T-helper 17 cell (primary cell): ENCODE data around the gene NAALADL2. TPM values are rescaled to one million over a fixed set of nuclear protein-coding genes. Genes with fewer than 3 reads are reported as not detected.

ENCODE experiments used
- ATAC-seq: fragments of 150-1000 bp; cut with Tn5 transposase; 2 replicates; pipeline ENCODE4 v1.10.0; 2021; ENCODE audit warnings: mild to moderate bottlenecking, moderate library complexity
- DNase-seq, 3 donors: peaks; one replicate each; pipeline versions ENCODE4 v3.0.0 to v3.0.0-alpha.2; 2020 to 2021
- H3K9me3 ChIP-seq: one replicate; pipeline ENCODE4 v1.7.0; 2013; ENCODE audit warnings: low read length, mild to moderate bottlenecking; ENCODE audit not compliant: control insufficient read depth, poor library complexity, severe bottlenecking
- H3K27ac Mint-ChIP-seq: one replicate; pipeline ENCODE4 v1.8.0; 2022; ENCODE audit warnings: mild to moderate bottlenecking, moderate library complexity, mixed read lengths
- H3K27me3 Mint-ChIP-seq: one replicate; pipeline ENCODE4 v1.8.0; 2022; ENCODE audit warnings: mixed read lengths
- H3K36me3 Mint-ChIP-seq: one replicate; pipeline ENCODE4 v1.8.0; 2022; ENCODE audit warnings: low read depth, mixed read lengths
- H3K4me1 Mint-ChIP-seq: one replicate; pipeline ENCODE4 v1.8.0; 2022; ENCODE audit warnings: mild to moderate bottlenecking, mixed read lengths
- H3K4me3 Mint-ChIP-seq: one replicate; pipeline ENCODE4 v1.8.0; 2022; ENCODE audit warnings: mild to moderate bottlenecking, moderate library complexity, mixed read lengths
- total RNA-seq, 4 donors: library from RNA in 2 of 4; stranded (reverse) in 2 of 4; gene quantifications; one replicate each; pipeline ENCODE4 v1.2.3 and lab custom pipeline; 2022 to 2026

The NAALADL2 gene
- total RNA-seq, 2 donors from 2014 or later, result not detected

GRCh38 chr3:175732017-175732416 is 872.9 kb downstream of the NAALADL2 start:
- H3K27me3 Mint-ChIP-seq, result no peaks in the 10 kb centered on the region

GRCh38 chr3:175735866-175736265 is 876.7 kb downstream of the NAALADL2 start:
- ATAC-seq, result no peak
- no peaks in the 10 kb centered on the region for H3K27me3 Mint-ChIP-seq
- no peaks in the 10 kb centered on the region for H3K4me1 Mint-ChIP-seq
- no peak overlapping the region for H3K27ac Mint-ChIP-seq
- no peak overlapping the region for H3K4me3 Mint-ChIP-seq
- no peaks in the 10 kb centered on the region for H3K36me3 Mint-ChIP-seq
- H3K9me3 ChIP-seq, result no peaks in the 10 kb centered on the region
- no peak for DNase-seq

More at GRCh38 chr3:175732017-175732416, 872.9 kb downstream of the NAALADL2 start:
- H3K4me1 Mint-ChIP-seq, result no peaks in the 10 kb centered on the region
- no peak overlapping the region for H3K27ac Mint-ChIP-seq
- H3K9me3 ChIP-seq, result no peaks in the 10 kb centered on the region
- H3K4me3 Mint-ChIP-seq, result no peak overlapping the region
- DNase-seq (no peak), ATAC-seq (no peak)
- H3K36me3 Mint-ChIP-seq, result no peaks in the 10 kb centered on the region

GRCh38 chr3:175737646-175738572 is 878.8 kb downstream of the NAALADL2 start:
- H3K4me1 Mint-ChIP-seq, result no peaks in the 10 kb centered on the region
- DNase-seq (no peak), ATAC-seq (no peak)
- H3K9me3 ChIP-seq, result no peaks in the 10 kb centered on the region
- no peaks in the 10 kb centered on the region for H3K36me3 Mint-ChIP-seq
- no peak overlapping the region for H3K27ac Mint-ChIP-seq
- H3K27me3 Mint-ChIP-seq, result no peaks in the 10 kb centered on the region
- no peak overlapping the region for H3K4me3 Mint-ChIP-seq

GRCh38 chr3:175741951-175742350 is 882.8 kb downstream of the NAALADL2 start:
- ATAC-seq (no peak), DNase-seq (no peak)
- Mint-ChIP-seq H3K4me1 (no peaks in the 10 kb centered on the region), H3K27me3 (no peaks in the 10 kb centered on the region), H3K36me3 (no peaks in the 10 kb centered on the region), H3K4me3 (no peak overlapping the region), H3K27ac (no peak overlapping the region)
- H3K9me3 ChIP-seq, result no peaks in the 10 kb centered on the region

- no peak overlapping the region for H3K4me3 Mint-ChIP-seq
- H3K36me3 Mint-ChIP-seq, result no peaks in the 10 kb centered on the region
- no peaks in the 10 kb centered on the region for H3K27me3 Mint-ChIP-seq
- H3K27ac Mint-ChIP-seq, result no peak overlapping the region
- no peaks in the 10 kb centered on the region for H3K9me3 ChIP-seq
- DNase-seq (no peak), ATAC-seq (no peak)
- no peaks in the 10 kb centered on the region for H3K4me1 Mint-ChIP-seq
These were observed 884.7 kb downstream of the NAALADL2 start for GRCh38 chr3:175743733-175744400.

- no peaks in the 10 kb centered on the region for H3K9me3 ChIP-seq
- no peak overlapping the region for H3K4me3 Mint-ChIP-seq
- H3K27me3 Mint-ChIP-seq, result no peaks in the 10 kb centered on the region
- no peaks in the 10 kb centered on the region for H3K36me3 Mint-ChIP-seq
- no peaks in the 10 kb centered on the region for H3K4me1 Mint-ChIP-seq
- ATAC-seq (no peak), DNase-seq (no peak)
- no peak overlapping the region for H3K27ac Mint-ChIP-seq
These were observed 887.2 kb downstream of the NAALADL2 start for GRCh38 chr3:175746308-175746707.

GRCh38 chr3:175748087-175748730 is 889.1 kb downstream of the NAALADL2 start:
- no peaks in the 10 kb centered on the region for H3K9me3 ChIP-seq
- Mint-ChIP-seq H3K36me3 (no peaks in the 10 kb centered on the region), H3K4me3 (no peak overlapping the region), H3K27me3 (no peaks in the 10 kb centered on the region), H3K4me1 (no peaks in the 10 kb centered on the region), H3K27ac (no peak overlapping the region)
- DNase-seq (no peak), ATAC-seq (no peak)

GRCh38 chr3:175749981-175750380 is 890.8 kb downstream of the NAALADL2 start:
- H3K27ac Mint-ChIP-seq, result no peak overlapping the region
- no peaks in the 10 kb centered on the region for H3K4me1 Mint-ChIP-seq
- no peaks in the 10 kb centered on the region for H3K27me3 Mint-ChIP-seq
- no peaks in the 10 kb centered on the region for H3K9me3 ChIP-seq
- no peaks in the 10 kb centered on the region for H3K36me3 Mint-ChIP-seq
- DNase-seq (no peak), ATAC-seq (no peak)
- no peak overlapping the region for H3K4me3 Mint-ChIP-seq

GRCh38 chr3:175751089-175751488 is 892.0 kb downstream of the NAALADL2 start:
- H3K36me3 Mint-ChIP-seq, result no peaks in the 10 kb centered on the region
- ATAC-seq (no peak), DNase-seq (no peak)
- no peak overlapping the region for H3K4me3 Mint-ChIP-seq
- H3K4me1 Mint-ChIP-seq, result no peaks in the 10 kb centered on the region
- no peaks in the 10 kb centered on the region for H3K9me3 ChIP-seq
- H3K27me3 Mint-ChIP-seq, result no peaks in the 10 kb centered on the region
- no peak overlapping the region for H3K27ac Mint-ChIP-seq

- ATAC-seq (no peak), DNase-seq (no peak)
- H3K27me3 Mint-ChIP-seq, result no peaks in the 10 kb centered on the region
- H3K36me3 Mint-ChIP-seq, result no peaks in the 10 kb centered on the region
- no peaks in the 10 kb centered on the region for H3K9me3 ChIP-seq
- H3K4me1 Mint-ChIP-seq, result no peaks in the 10 kb centered on the region
- no peak overlapping the region for H3K27ac Mint-ChIP-seq
- no peak overlapping the region for H3K4me3 Mint-ChIP-seq
These were observed 904.8 kb downstream of the NAALADL2 start for GRCh38 chr3:175763948-175764347.

- no peak overlapping the region for H3K4me3 Mint-ChIP-seq
- ATAC-seq (no peak), DNase-seq (no peak)
- no peaks in the 10 kb centered on the region for H3K27me3 Mint-ChIP-seq
- H3K36me3 Mint-ChIP-seq, result no peaks in the 10 kb centered on the region
- no peak overlapping the region for H3K27ac Mint-ChIP-seq
- no peaks in the 10 kb centered on the region for H3K9me3 ChIP-seq
- no peaks in the 10 kb centered on the region for H3K4me1 Mint-ChIP-seq
These were observed 905.6 kb downstream of the NAALADL2 start for GRCh38 chr3:175764722-175765121.

GRCh38 chr3:175770426-175770825 is 911.3 kb downstream of the NAALADL2 start:
- Mint-ChIP-seq H3K4me3 (no peak overlapping the region), H3K27me3 (no peaks in the 10 kb centered on the region), H3K36me3 (no peaks in the 10 kb centered on the region), H3K4me1 (no peaks in the 10 kb centered on the region), H3K27ac (no peak overlapping the region)
- ATAC-seq, result no peak
- H3K9me3 ChIP-seq, result no peaks in the 10 kb centered on the region
- no peak for DNase-seq

GRCh38 chr3:175777495-175777894 is 918.4 kb downstream of the NAALADL2 start:
- ATAC-seq (no peak), DNase-seq (no peak)
- no peak overlapping the region for H3K4me3 Mint-ChIP-seq
- H3K4me1 Mint-ChIP-seq, result no peaks in the 10 kb centered on the region
- no peaks in the 10 kb centered on the region for H3K27me3 Mint-ChIP-seq
- no peaks in the 10 kb centered on the region for H3K36me3 Mint-ChIP-seq
- no peaks in the 10 kb centered on the region for H3K9me3 ChIP-seq
- H3K27ac Mint-ChIP-seq, result no peak overlapping the region
